SH-SY5Y (cell line): ENCODE data around the gene MANBA.

ENCODE experiments used
- GATA2 ChIP-seq: IDR thresholded peaks from 2 replicates; pipeline ENCODE4 v1.6.1; 2011; ENCODE audit warnings: mild to moderate bottlenecking, low read depth, low read length
- GATA3 ChIP-seq: IDR thresholded peaks from 2 replicates; pipeline ENCODE4 v1.6.1; 2011; ENCODE audit warnings: low read depth, mild to moderate bottlenecking, low read length, moderate library complexity

DNA sequence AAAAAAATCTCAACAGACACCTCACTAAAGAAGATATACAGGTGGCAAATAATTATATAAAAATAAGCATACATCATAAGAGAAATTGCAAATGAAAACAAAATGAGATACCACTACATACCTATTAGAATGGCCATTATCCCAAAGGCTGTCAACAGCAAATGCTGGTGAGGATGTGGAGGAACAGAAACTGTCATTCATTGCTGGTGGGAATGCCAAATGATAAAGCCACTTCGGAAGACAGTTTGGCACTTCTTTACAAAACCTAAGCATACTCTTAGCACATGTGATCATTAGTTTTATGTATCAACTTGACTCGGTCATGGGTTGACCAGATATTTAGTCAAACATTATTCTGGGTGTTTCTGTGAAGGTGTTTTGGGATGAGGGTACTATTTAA is 13.5 kb upstream of the MANBA start:
- no peak for TF ChIP-seq GATA2
- no peak for TF ChIP-seq GATA3
